HG03064 (cell line): Measurements from ENCODE around the gene CDK11B.

Experiments used
- ATAC-seq: cut with Tn5 transposase; IDR thresholded peaks from one replicate; pipeline ENCODE4 v1.9.1; 2021; ENCODE audit warnings: low read depth; ENCODE audit not compliant: unreplicated experiment

CDK11B gene

GRCh38 chr1:1628754-1629429 is 29.9 kb downstream of the CDK11B start:
- ATAC-seq, result no peak

- ATAC-seq, result no peak
Measured at GRCh38 chr1:1627829-1628753, 30.7 kb downstream of the CDK11B start.

DNA sequence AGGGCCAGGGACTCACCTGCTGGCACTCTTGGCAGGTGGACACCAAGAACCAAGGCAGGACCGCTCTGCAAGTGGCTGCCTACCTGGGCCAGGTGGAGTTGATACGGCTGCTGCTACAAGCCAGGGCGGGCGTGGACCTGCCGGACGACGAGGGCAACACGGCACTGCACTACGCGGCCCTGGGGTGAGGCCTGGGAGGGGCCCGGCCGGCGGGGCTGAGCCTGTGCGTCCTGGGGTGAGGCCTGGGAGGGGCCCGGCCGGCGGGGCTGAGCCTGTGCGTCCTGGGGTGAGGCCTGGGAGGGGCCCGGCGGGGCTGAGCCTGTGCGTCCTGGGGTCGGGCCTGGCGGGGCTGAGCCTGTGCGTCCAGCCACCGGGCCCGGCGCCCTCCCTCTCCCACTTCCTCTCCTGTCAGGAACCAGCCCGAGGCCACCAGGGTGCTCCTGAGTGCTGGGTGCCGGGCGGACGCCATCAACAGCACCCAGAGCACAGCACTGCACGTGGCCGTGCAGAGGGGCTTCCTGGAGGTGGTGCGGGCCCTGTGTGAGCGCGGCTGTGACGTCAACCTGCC is 31.5 kb downstream of the CDK11B start:
- ATAC-seq, result no peak

- ATAC-seq, result no peak
Measured at GRCh38 chr1:1626207-1627141, 32.3 kb downstream of the CDK11B start.

DNA sequence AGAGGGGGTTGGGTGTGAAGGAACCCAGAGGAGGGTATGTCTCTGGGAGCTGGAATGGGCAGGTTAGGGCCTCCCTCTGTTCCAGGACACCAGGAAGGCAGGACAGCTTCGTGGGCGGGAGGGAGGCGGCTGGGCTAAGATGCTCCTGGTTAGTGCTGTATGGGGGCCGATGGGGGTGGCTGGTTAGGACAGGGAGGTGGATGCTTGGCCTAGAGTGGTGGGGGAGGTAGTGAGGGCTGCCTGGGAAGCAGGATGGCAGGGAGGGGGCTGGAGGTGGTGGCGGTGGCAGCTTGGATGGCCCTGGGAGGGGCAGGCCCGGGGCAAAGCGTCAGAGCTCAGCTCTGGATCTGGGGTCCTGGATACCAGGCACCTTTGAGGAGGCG is 33.0 kb downstream of the CDK11B start:
- ATAC-seq, result no peak

GRCh38 chr1:1625404-1625775 is 33.4 kb downstream of the CDK11B start:
- ATAC-seq, result no peak

- ATAC-seq, result no peak
Measured at GRCh38 chr1:1624443-1625403, 34.1 kb downstream of the CDK11B start.

DNA sequence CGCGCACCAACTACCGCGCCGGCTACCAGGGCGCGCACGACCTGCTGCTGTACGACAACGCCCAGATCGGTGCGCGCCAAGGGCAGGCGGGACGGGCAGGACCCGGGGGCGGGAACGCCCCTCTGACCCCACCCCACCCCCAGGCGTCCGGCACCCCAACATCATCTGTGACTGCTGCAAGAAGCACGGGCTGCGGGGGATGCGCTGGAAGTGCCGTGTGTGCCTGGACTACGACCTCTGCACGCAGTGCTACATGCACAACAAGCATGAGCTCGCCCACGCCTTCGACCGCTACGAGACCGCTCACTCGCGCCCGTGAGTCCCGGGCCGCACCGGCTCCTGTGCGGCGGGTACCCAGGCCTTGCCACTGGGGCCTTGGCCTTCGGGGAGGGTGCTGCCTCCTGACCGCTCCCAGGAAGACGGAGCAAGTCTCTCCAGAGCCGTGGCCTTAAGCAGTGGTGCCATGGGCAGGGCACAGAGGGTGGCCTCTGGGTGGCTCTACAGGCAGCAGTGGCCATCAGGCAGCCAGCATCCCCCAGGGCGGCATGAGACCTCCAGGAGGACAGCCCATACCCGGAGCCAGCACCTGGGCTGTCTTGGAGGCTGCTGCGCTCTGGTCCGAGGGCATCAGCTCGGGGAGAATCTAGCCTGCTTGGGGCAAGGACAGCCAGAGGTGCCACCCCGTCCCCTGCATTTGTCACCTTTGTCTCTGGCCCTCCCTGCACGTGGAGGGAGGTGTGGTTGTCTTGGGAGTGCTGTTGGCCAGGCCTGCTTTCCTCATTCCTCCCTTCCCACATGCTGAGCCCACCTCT is 35.0 kb downstream of the CDK11B start:
- ATAC-seq, result no peak

DNA sequence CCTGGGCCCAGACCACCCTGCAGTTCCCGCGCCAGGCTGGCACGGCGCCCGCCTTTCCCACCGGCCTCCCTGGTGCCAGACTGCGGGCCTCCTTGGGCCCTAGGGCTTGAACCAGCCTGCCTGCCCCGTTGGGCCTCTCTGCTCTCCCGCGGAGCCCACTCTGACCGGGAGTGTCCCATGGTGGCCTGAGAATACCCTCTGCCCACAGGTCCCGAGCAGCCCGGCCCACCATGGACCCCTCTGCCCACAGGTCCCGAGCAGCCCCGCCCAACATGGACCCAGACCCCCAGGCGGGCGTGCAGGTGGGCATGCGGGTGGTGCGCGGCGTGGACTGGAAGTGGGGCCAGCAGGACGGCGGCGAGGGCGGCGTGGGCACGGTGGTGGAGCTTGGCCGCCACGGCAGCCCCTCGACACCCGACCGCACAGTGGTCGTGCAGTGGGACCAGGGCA is 35.6 kb downstream of the CDK11B start:
- ATAC-seq, result no peak

DNA sequence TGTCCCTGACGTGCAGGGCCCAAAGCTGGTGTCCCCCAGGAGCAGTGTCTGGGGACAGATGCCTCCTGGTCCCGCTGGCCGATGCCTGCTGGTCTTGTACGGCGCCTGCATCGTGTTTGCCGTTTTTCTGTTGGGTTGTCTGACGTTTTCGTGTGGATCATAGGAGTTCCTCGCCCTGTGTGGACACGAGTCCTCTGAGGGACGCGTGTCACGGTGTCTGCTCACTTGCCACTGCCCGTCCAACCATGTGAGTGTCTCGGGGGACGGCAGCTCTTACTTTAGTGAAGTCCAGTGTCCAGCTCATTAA is 36.1 kb downstream of the CDK11B start:
- no peak for ATAC-seq

DNA sequence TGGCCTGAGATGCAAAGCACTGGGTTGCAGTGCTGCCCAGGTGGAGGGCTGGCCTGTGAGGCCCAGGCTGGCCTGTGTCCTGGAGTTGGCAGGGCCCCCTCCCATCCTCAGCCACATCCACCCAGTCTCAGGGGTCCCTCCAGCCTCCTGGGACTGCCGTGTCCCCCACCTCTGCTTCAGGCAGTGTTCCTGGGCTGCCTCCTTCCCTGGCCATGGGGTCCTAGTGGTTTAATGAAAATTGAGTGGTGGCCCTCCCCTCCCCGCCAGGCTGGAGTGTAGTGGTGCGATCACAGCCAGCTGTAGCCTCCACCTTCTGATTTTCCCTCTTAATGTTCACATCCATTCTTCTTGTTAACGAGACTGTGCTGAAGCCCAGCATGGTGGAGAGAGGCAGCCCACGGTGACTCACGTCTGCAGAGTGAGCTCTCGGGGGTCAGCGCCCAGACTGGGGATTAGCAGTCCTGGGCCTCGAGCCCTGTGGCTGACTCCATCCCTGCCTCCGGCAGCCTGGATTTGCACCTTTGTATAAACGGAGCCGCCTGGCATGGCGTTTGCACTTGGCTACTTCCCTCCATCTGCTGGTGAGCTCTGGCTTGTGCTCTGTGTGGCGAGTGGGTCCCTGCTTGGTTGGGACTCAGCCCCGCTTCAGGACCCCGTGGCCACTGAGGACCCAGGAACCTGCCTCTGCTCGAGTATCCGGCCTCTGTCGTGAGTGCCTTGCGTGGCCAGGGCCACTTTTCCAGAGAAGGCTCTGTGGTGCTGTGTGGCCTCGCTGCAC is 36.6 kb downstream of the CDK11B start:
- ATAC-seq, result no peak

GRCh38 chr1:1621173-1622009 is 37.4 kb downstream of the CDK11B start:
- no peak for ATAC-seq

- no peak for ATAC-seq
Measured at GRCh38 chr1:1620433-1621139, 38.2 kb downstream of the CDK11B start.

DNA sequence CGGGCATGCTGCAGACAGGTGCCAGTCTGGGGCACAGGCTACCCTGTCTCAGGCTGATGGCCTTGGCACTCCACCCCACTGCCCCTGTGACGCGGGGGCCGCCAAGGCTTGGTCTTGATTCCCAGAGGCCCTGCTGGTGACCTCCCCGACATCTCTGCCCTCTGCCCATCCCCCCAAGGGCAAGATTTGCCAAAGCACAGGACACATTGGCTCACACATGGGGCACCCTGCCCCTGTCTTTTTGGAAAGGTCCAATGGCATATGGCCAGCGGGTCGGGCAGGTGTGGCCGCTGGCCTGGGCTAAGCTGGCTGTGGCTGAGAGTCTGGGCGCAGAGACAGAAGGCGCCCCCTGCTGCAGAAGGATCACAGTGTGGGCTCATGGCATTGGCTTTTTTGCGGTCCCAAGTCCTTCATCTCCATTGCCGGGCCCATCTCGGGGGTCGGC is 38.9 kb downstream of the CDK11B start:
- no peak for ATAC-seq

- no peak for ATAC-seq
Measured at GRCh38 chr1:1618396-1619068, 40.3 kb downstream of the CDK11B start.

DNA sequence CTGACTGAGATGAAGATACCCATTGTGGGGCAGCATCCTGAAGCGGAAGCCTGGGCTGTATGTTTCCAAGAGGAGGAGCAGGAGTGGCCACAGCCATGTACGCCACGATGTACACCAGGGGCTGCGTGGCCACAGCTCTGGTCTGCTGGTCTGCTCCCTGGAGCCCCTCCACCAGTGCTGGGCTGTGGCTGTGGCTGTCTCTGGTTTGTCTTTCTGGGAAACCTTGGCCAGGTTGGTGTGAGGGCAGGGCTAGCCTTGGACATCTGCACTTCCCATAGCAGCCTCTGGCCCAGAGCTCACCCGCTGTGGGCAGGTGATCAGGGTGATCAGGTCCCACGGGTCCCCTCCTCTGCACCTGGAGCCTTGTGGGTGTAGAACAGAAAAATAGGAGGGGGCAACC is 40.9 kb downstream of the CDK11B start:
- ATAC-seq, result no peak
